ENCODE results near the gene GGN.

DNA sequence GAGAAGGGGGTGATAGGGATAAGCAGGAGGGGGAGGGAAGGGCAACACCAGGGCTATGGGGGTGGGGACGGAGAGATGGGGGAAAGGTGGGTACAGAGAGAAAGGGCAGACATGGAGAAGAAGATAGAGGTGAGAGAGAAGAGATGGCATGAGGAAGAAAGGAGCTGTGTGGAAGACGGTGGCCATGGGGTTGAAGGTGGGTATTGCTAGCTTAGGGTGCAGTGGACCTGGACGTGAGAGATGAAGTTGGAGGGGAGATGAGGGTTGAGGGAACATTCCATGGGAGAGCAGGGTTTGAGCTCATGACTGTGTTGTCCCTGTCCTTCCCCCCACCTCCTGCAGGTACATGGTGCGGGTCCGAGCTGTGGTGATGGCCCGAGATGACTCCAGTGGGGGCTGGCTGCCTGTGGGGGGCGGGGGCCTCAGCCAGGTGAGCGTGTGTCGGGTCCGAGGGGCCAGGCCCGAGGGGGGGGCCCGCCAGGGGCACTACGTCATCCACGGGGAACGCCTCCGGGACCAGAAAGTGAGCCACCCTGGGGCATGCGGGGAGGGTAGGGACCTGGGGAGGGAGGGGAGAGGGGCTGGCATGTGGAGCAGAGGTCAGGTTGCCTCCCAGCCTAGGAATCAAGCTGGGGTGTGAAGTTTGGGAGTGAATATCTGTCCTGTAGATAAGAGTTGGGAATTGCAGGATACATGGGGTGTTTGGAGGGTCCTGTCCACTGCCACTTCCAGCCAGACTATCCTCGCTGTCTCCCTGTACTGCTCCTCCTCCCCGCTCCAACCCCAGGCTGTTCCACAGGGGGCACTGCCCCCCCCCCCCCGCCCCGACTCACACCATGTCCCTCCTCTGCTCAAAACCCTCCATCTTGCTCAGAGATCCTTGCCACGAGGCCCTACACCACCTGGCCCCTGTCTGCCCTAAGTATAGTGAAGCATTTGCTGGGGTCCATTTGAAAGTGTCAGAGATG is 2.4 kb upstream of the GGN start:
- TF ChIP-seq EZH2 (IDR thresholded peaks at IDR 0.05; ENCODE audit: insufficient read depth, poor library complexity, severe bottlenecking) (no peak), EZH2phosphoT487 (IDR thresholded peaks at IDR 0.05; ENCODE audit: insufficient read depth, low read depth) (no peak)
